GM21447 (cell line): ENCODE measurements around the gene RUVBL1.

Experiments
- ATAC-seq: cut with Tn5 transposase; IDR thresholded peaks from one replicate; pipeline ENCODE4 v1.9.1; 2021; ENCODE audit not compliant: unreplicated experiment

Gene RUVBL1

DNA sequence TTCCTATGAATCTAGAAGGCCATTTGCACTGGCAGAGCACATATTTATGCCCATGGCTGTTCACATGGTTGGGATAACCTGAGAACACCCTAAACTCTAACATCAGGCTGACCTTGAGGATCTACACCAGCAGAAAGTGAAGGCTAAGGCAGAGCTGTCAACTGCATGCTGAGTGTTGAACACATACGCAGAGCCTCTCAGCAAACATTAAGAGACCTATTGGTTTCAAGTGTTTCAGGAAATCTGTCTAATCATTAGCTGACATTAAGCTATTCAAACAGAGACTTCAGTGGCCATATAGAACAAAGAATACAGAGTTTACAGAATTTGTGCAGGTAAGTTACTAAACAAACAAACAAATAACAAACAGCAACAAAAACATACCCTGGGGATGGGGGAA is 87.5 kb downstream of the RUVBL1 start:
- ATAC-seq: no peak

DNA sequence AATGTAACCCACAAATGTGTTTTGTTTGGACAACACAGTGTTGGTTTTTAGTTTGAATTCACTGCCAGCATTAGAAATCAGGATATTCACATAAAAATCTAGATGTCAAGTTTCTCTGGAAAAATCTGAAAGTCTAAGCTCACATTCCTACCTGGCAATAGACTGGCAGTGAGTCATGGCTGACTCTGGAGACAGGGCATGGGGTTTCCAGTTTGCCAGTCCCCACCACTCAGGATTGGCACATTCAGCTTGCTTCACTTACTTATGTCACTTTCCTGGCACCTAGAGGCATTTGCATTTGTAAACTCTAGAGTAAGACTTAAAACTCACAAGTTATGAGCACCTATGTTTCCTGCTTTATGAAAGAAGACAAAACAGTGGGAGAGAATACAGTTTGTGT is 90.5 kb downstream of the RUVBL1 start:
- no peak for ATAC-seq
